GM12878 (cell line): ENCODE results near the gene REEP1. TPM values are rescaled to one million over a fixed set of nuclear protein-coding genes. Genes with fewer than 3 reads are reported as not detected.

Experiments used
- ATAC-seq: fragments of 200-7000 bp; cut with Tn5 transposase; 3 replicates; pipeline ENCODE4 v1.9.1; 2020; ENCODE audit warnings: mild to moderate bottlenecking, moderate library complexity
- BruUV-seq: library from RNA; stranded (reverse); fragments of 400-500 nt; replicated peaks from 2 replicates; lab custom pipeline; 2021; lab: Mats Ljungman, UMichigan
- CTCF ChIA-PET: fragments of 300-600 bp; sonication (Branson Sonifier 250); formaldehyde crosslinking; extraction: SDS; loops from one replicate; lab custom pipeline; 2021; ENCODE audit warnings: inconsistent platforms; lab: Yijun Ruan, JAX
- POLR2A ChIA-PET: fragments of 350-600 bp; formaldehyde crosslinking; extraction: SDS; loops from one replicate; lab custom pipeline; 2021; ENCODE audit warnings: inconsistent platforms; lab: Charles Lee
- RAD21 ChIA-PET: fragments of 300-600 bp; sonication (Branson Sonifier 250); formaldehyde crosslinking; loops from one replicate; lab custom pipeline; 2023; ENCODE audit warnings: antibody characterized with exemption; ENCODE audit not compliant: unreplicated experiment; lab: Charles Lee
- SMC1A ChIA-PET: fragments of 300-600 bp; sonication (Branson Sonifier 250); formaldehyde crosslinking; loops from one replicate; lab custom pipeline; 2023; ENCODE audit not compliant: unreplicated experiment, uncharacterized antibody; lab: Charles Lee
- DNase-seq: peaks from one replicate; pipeline ENCODE4 v3.0.0-alpha.2; 2011; ENCODE audit warnings: low read depth, low spot score
- FAIRE-seq: peaks from 3 replicates; lab custom pipeline; 2011; peaks lifted over from hg19 to GRCh38; lab: Jason Lieb, UNC
- H2AFZ ChIP-seq: 2 replicates; pipeline ENCODE4 v1.6.0; 2011; ENCODE audit warnings: low read depth, low read length, control low read depth; ENCODE audit not compliant: control insufficient read depth
- H3K27ac ChIP-seq: 2 replicates; pipeline ENCODE4 v1.5.1; 2011; ENCODE audit warnings: control low read depth; ENCODE audit not compliant: control insufficient read depth, insufficient read depth
- H3K27me3 ChIP-seq, 2 experiments: replicated peaks in 1 of 2; 2 replicates each; pipeline versions ENCODE4 v1.6.0 to v1.6.1; 2011; ENCODE audit warnings: low read length in 1 of 2; ENCODE audit not compliant: control insufficient read depth in 2 of 2, insufficient read depth in 2 of 2
- H3K36me3 ChIP-seq, 2 experiments: 2 replicates each; pipeline ENCODE4 v1.5.1; 2011; ENCODE audit warnings: low read length in 1 of 2; ENCODE audit not compliant: control insufficient read depth in 2 of 2, insufficient read depth in 2 of 2
- H3K4me1 ChIP-seq: 2 replicates; pipeline ENCODE4 v1.6.1; 2011; ENCODE audit warnings: mild to moderate bottlenecking, low read length, moderate library complexity, mixed read lengths; ENCODE audit not compliant: control insufficient read depth, insufficient read depth
- H3K4me2 ChIP-seq: 2 replicates; pipeline ENCODE4 v1.6.0; 2011; ENCODE audit warnings: control low read depth; ENCODE audit not compliant: control insufficient read depth, insufficient read depth
- H3K4me3 ChIP-seq: fragments of 200-600 bp; sonication (generic); 2 replicates; pipeline ENCODE4 v1.5.1; 2016
- H3K79me2 ChIP-seq: 2 replicates; pipeline ENCODE4 v1.6.0; 2011; ENCODE audit warnings: low read length; ENCODE audit not compliant: control insufficient read depth, insufficient read depth
- H3K9ac ChIP-seq: 2 replicates; pipeline ENCODE4 v1.8.0; 2011; ENCODE audit warnings: low read length, control low read depth, mixed read lengths; ENCODE audit not compliant: control insufficient read depth, insufficient read depth
- H3K9me3 ChIP-seq: replicated peaks from 3 replicates; pipeline ENCODE4 v1.5.1; 2011; ENCODE audit warnings: mild to moderate bottlenecking, low read length; ENCODE audit not compliant: control insufficient read depth, insufficient read depth
- H4K20me1 ChIP-seq: 2 replicates; pipeline ENCODE4 v1.6.0; 2011; ENCODE audit not compliant: control insufficient read depth, insufficient read depth
- CBFB ChIP-seq: IDR thresholded peaks from 2 replicates; pipeline ENCODE4 v1.6.1; 2016; ENCODE audit warnings: antibody characterized with exemption, low read depth
- CREB1 ChIP-seq: IDR thresholded peaks from 2 replicates; pipeline ENCODE4 v1.6.1; 2012; ENCODE audit warnings: low read depth, mild to moderate bottlenecking, inconsistent platforms
- E2F4 ChIP-seq: IDR thresholded peaks from 2 replicates; pipeline ENCODE4 v1.6.1; 2012; ENCODE audit warnings: low read depth, low read length, improper control_type of control experiment
- EP300 ChIP-seq, 2 experiments: fragments of 150-350 bp in 1 of 2; IDR thresholded peaks; 2 replicates each; pipeline ENCODE4 v1.6.1; 2011 to 2012; ENCODE audit warnings: low read depth in 2 of 2, low read length in 2 of 2, borderline replicate concordance in 1 of 2, improper control_type of control experiment in 1 of 2, inconsistent platforms in 1 of 2; ENCODE audit not compliant: control insufficient read depth in 1 of 2
- FOS ChIP-seq: IDR thresholded peaks from 3 replicates; pipeline ENCODE4 v1.6.1; 2011; ENCODE audit warnings: borderline replicate concordance; ENCODE audit not compliant: insufficient read length; ENCODE audit errors: extremely low read depth
- HCFC1 ChIP-seq: fragments of 150-350 bp; IDR thresholded peaks from 2 replicates; pipeline ENCODE4 v1.6.1; 2014; ENCODE audit warnings: low read length
- KLF5 ChIP-seq: fragments of 450-650 bp; IDR thresholded peaks from 2 replicates; pipeline ENCODE4 v1.6.1; 2014; ENCODE audit warnings: mild to moderate bottlenecking; ENCODE audit not compliant: partially characterized antibody
- MEF2B ChIP-seq: fragments of 450-650 bp; IDR thresholded peaks from 2 replicates; pipeline ENCODE4 v1.6.1; 2018; ENCODE audit warnings: mild to moderate bottlenecking, moderate library complexity; ENCODE audit not compliant: partially characterized antibody, poor library complexity, severe bottlenecking
- NFYB ChIP-seq: IDR thresholded peaks from 2 replicates; pipeline ENCODE4 v1.6.1; 2011; ENCODE audit warnings: low read depth, mild to moderate bottlenecking, low read length, improper control_type of control experiment, moderate library complexity; ENCODE audit not compliant: insufficient read depth
- NR2C1 ChIP-seq: fragments of 450-650 bp; IDR thresholded peaks from 2 replicates; pipeline ENCODE4 v1.6.1; 2017; ENCODE audit warnings: antibody characterized with exemption, mild to moderate bottlenecking, moderate library complexity
- PKNOX1 ChIP-seq: fragments of 450-650 bp; IDR thresholded peaks from 2 replicates; pipeline ENCODE4 v1.6.1; 2016; ENCODE audit warnings: mild to moderate bottlenecking
- RFX5 ChIP-seq: IDR thresholded peaks from 2 replicates; pipeline ENCODE4 v1.6.1; 2011; ENCODE audit warnings: low read depth, low read length, improper control_type of control experiment
- SP1 ChIP-seq: IDR thresholded peaks from one replicate; pipeline ENCODE4 v1.6.1; 2011; ENCODE audit warnings: low read depth, low read length
- SRF ChIP-seq, 2 experiments: IDR thresholded peaks; 2 replicates each; pipeline ENCODE4 v1.6.1; 2011; ENCODE audit warnings: low read depth in 2 of 2, low read length in 2 of 2, mild to moderate bottlenecking in 1 of 2, moderate library complexity in 1 of 2
- YY1 ChIP-seq: IDR thresholded peaks from 2 replicates; pipeline ENCODE4 v1.6.1; 2011; ENCODE audit warnings: low read depth, mild to moderate bottlenecking, low read length
- ZBTB33 ChIP-seq: fragments of 450-650 bp; IDR thresholded peaks from 2 replicates; pipeline ENCODE4 v1.6.1; 2017; ENCODE audit warnings: mild to moderate bottlenecking
- WGBS: methylation state at CpG from one replicate; pipeline ENCODE4 v1.1.6; 2016; ENCODE audit warnings: low lambda C conversion rate; ENCODE audit not compliant: insufficient replicate concordance, insufficient coverage; ENCODE audit errors: missing lambda C conversion rate; 5-methylcytosine and 5-hydroxymethylcytosine counted together
- in situ Hi-C: fragments of 300-500 bp; cut with MboI; formaldehyde crosslinking; loops from 9 replicates; pipeline ENCODE4 v1.14.3; 2018; ENCODE audit warnings: mixed read lengths
- intact Hi-C: fragments of 100-400 bp; cut with micrococcal nuclease; formaldehyde crosslinking; loops from one replicate; pipeline ENCODE4 v1.14.2; 2022; ENCODE audit not compliant: unreplicated experiment
- polyA plus RNA-seq, 11 experiments: library from polyadenylated mRNA; depleted of rRNA in 4 of 11; unstranded in 6 of 11; stranded (reverse) in 5 of 11; fragments of >200 nt; fragmentation: Nextera tagmentation in 4 of 11; fragmentation: Illumina TruSeq in 1 of 11; extraction: Ambion mirVana in 4 of 11; extraction: Trizol in 1 of 11; gene quantifications; 1 replicate in 1 of 11; 2 replicates in 10 of 11; pipeline versions ENCODE4 v1.2.1 to v1.2.3, GENCODE V29; 2011 to 2016; ENCODE audit warnings: inconsistent platforms in 2 of 11, missing spikeins in 2 of 11, low read depth in 1 of 11
- total RNA-seq, 4 experiments: library from RNA; depleted of rRNA in 3 of 4; stranded (reverse); fragments of >200 nt in 3 of 4; fragmentation: Illumina TruSeq in 1 of 4; extraction: Trizol in 1 of 4; gene quantifications; 2 replicates each; pipeline versions ENCODE4 v1.2.1 to v1.2.3, GENCODE V29; 2013 to 2021
- TF ChIP-seq, protein P1 (sequence below): fragments of 450-650 bp; IDR thresholded peaks from 2 replicates; pipeline ENCODE4 v1.6.1; 2017; ENCODE audit warnings: mild to moderate bottlenecking, low read depth, inconsistent platforms; ENCODE audit not compliant: poor library complexity, severe bottlenecking

REEP1 gene
- total and polyA plus RNA-seq, 10 of the 15 experiments (the other 5 are each of a cell fraction or from before 2014, with no cell fraction given): 0.02 to 0.30 (median 0.09) TPM; not detected in 1

- H3K9ac ChIP-seq: peak overlapping the region; percentile 81
- FAIRE-seq (peak; percentile 75), DNase-seq (peak; percentile 70), ATAC-seq (no peak)
- no peaks in the 10 kb centered on the region; the same call in 2 of the 3 replicates for H3K9me3 ChIP-seq
- H4K20me1 ChIP-seq: no peaks in the 10 kb centered on the region
- ChIA-PET CTCF (interaction anchor here (0.8 to 3.1 kb wide), 4 partner anchors 10 to 120 kb away, joined by 3 to 12 read pairs (median 6); no protein-coding TSS in a partner anchor), RAD21 (interaction anchor here (0.6 to 1.7 kb wide), 3 partner anchors 8 to 179 kb away, joined by 3 to 4 read pairs (median 3); no protein-coding TSS in a partner anchor), POLR2A (interaction anchor here (0.8 to 2.8 kb wide), 10 partner anchors 8 to 246 kb away, joined by 3 to 18 read pairs (median 4); partner anchors contain the start of genes KDM3A and PTCD3), SMC1A (interaction anchor here (0.7 to 2.5 kb wide), 6 partner anchors 8 to 248 kb away, joined by 3 to 14 read pairs (median 4); no protein-coding TSS in a partner anchor)
- H3K4me2 ChIP-seq: peak overlapping the region; percentile 99
- in situ Hi-C loops (no loop called here), intact Hi-C loops (no loop called here)
- no peaks in the 10 kb centered on the region for H3K27me3 ChIP-seq
- peaks cover 0 to 3% of the 10 kb centered on the region in 2 experiments; a peak in 1 of 4 replicates for H3K36me3 ChIP-seq
- H3K4me1 ChIP-seq: peaks cover 9% of the 10 kb centered on the region; the same call in 1 of the 2 replicates
- peak overlapping the region; percentile 80 for H3K27ac ChIP-seq
- no peak overlapping the region for H2AFZ ChIP-seq
- peak overlapping the region; percentile 95 for H3K4me3 ChIP-seq
- 0% methylated on average over 17 of the region's 17 CpGs for WGBS
- peaks cover 61% of the 10 kb centered on the region for H3K79me2 ChIP-seq
- BruUV-seq: no TSS peak
- TF ChIP-seq FOS: no peak
- 0 out of 2 replicates have a peak, but pooled peaks have one; percentile 49 for TF ChIP-seq YY1
- TF ChIP-seq SP1: peak; percentile 58
- peak; percentile 82 for TF ChIP-seq NR2C1
- peak; percentile 86 for TF ChIP-seq NFYB
- peak; percentile 39 for TF ChIP-seq KLF5
- no peak for TF ChIP-seq MEF2B
- TF ChIP-seq E2F4: peak; percentile 68; the same call in 1 of the 2 replicates
- TF ChIP-seq PKNOX1: no peak
- 0 out of 4 replicates have a peak, but pooled peaks of 1 of the 2 experiments have one; percentile 11 for TF ChIP-seq EP300 (IDR thresholded peaks at IDR 0.05; ENCODE audit: borderline replicate concordance in 1 of 2, control insufficient read depth in 1 of 2, low read depth in 2 of 2, low read length in 2 of 2)
- no peak for TF ChIP-seq ZBTB33
- peak; percentile 89; the same call in 1 of the 2 replicates for TF ChIP-seq RFX5
- 0 out of 2 replicates have a peak, but pooled peaks have one; percentile 10 for TF ChIP-seq CBFB
- TF ChIP-seq HCFC1: peak; percentile 82
- peak in 1 of 2 experiments; percentile 67; a peak in 1 of 4 replicates for TF ChIP-seq SRF (IDR thresholded peaks at IDR 0.05; ENCODE audit: low read depth in 2 of 2, low read length in 2 of 2)
- TF ChIP-seq CREB1: peak; percentile 59; the same call in 1 of the 2 replicates
- TF ChIP-seq, protein P1, sequence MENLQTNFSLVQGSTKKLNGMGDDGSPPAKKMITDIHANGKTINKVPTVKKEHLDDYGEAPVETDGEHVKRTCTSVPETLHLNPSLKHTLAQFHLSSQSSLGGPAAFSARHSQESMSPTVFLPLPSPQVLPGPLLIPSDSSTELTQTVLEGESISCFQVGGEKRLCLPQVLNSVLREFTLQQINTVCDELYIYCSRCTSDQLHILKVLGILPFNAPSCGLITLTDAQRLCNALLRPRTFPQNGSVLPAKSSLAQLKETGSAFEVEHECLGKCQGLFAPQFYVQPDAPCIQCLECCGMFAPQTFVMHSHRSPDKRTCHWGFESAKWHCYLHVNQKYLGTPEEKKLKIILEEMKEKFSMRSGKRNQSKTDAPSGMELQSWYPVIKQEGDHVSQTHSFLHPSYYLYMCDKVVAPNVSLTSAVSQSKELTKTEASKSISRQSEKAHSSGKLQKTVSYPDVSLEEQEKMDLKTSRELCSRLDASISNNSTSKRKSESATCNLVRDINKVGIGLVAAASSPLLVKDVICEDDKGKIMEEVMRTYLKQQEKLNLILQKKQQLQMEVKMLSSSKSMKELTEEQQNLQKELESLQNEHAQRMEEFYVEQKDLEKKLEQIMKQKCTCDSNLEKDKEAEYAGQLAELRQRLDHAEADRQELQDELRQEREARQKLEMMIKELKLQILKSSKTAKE: peak; percentile 17
Measured at GRCh38 chr2:86194751-86195054, 142.7 kb downstream of the REEP1 start.
